Activated T-cell treated with anti-CD3 and anti-CD28 coated beads for 4 hours (primary cell): Measurements from ENCODE around the gene ACSL6.
"Not testable (repeated sequence)": the region's sequence is repeated elsewhere in the genome, so short reads cannot be mapped to it uniquely, and the experiment has no call there.

Source experiments
- DNase-seq: peaks from one replicate; pipeline ENCODE4 v3.0.0-alpha.2; 2020

Gene ACSL6

GRCh38 chr5:131932235-131932634 lies 79.2 kb downstream of the ACSL6 start:
- DNase-seq = no peak

GRCh38 chr5:131928957-131929356 lies 82.5 kb downstream of the ACSL6 start:
- no peak for DNase-seq

- no peak for DNase-seq
These were observed 85.3 kb downstream of the ACSL6 start for GRCh38 chr5:131926168-131926567.

GRCh38 chr5:131916481-131916880 lies 95.0 kb downstream of the ACSL6 start:
- no peak for DNase-seq

- no peak for DNase-seq
These were observed 97.0 kb downstream of the ACSL6 start for GRCh38 chr5:131914472-131914871.

- DNase-seq = no peak
These were observed 97.9 kb downstream of the ACSL6 start for GRCh38 chr5:131913603-131914002.

GRCh38 chr5:131906668-131907067 lies 104.8 kb downstream of the ACSL6 start:
- DNase-seq = no peak

- DNase-seq = not testable (repeated sequence)
These were observed 109.2 kb downstream of the ACSL6 start for GRCh38 chr5:131902266-131902665.
